ENCODE data around the gene KCNJ10. TPM values are rescaled to one million over a fixed set of nuclear protein-coding genes. Genes with fewer than 3 reads are reported as not detected.
A peak's percentile ranks its signal among the peaks of the same experiment; 100 is the strongest.

The KCNJ10 gene
- 0.08 TPM for total RNA-seq (2021; ENCODE audit: unreplicated experiment)
- not detected for polyA plus RNA-seq (2012; ENCODE audit: insufficient read length)
- Bru-seq, nascent RNA, result percentile 17 among the genes with signal in this experiment
- percentile 19 among the genes with signal in this experiment for BruChase-seq, experiment 1, labeled RNA remaining after a 2-hour chase
- BruChase-seq, experiment 2, labeled RNA remaining after a 6-hour chase, result percentile 22 among the genes with signal in this experiment
- long read RNA-seq, result 0 reads

DNA sequence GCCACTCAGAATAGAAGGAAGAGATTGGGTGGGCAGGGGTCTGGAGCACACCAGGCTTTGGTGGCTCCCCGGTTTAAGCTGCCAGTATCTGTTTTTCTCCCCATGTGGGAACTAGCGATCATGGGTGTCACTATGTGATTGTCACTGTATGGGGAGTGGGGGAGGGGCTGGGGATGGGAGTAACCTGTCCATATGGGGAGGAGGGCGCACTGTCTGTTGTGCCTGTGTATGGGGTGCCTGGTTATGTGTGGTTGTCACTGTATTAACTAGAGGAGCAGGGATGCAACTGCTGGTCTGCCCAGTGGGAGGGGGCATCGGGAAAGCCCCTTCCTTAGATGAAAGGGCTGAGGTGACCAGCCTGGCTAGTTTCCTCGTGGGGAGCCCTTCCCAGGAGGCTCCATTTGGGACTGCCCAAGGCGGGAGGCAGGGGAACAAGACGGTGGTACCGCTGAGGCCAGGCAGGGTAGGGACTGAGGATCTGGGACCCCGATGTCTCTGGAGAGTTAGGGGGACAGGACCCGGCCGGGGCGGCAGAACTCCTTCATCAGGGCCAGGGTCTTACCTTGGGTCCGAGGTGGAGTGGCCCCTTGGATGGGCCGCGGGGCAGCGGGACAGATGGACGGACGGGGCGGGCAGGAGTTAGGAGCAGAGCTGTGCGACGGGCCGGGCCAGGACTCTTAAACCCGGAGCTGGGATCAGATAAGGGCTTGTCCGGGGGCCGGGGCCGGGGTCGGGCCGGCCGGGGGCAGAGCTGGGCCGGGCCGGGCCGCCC, at the start of gene KCNJ10:
KCNJ10 (minus strand) TSS at position 701 of the 772 bp plus-strand sequence. CDS start 27,628 bp downstream, outside the sequence.
- Histone ChIP-seq H3K36me3 (ENCODE audit: control insufficient read depth, insufficient read depth, low read length) (no peaks in the 10 kb centered on the region), H3K4me3 (ENCODE audit: low read depth in 2 of 2, low read length in 2 of 2) (peak within 1 kb of the TSS; percentile 29 to 37), H3K4me1 (ENCODE audit: control insufficient read depth, insufficient read depth, low read length) (no peaks in the 10 kb centered on the region), H3K9me3 (ENCODE audit: control insufficient read depth, insufficient read depth, low read depth, low read length) (no peaks in the 10 kb centered on the region), H3K27ac (ENCODE audit: low read length) (no peak within 1 kb of the TSS), H3K27me3 (ENCODE audit: control insufficient read depth, insufficient read depth, low read length) (peaks cover 15% of the 10 kb centered on the region)
- no peak for TF ChIP-seq SIN3A (IDR thresholded peaks at IDR 0.05; ENCODE audit: borderline replicate concordance, insufficient read depth, low read depth, low read length)
- TF ChIP-seq, protein P1, sequence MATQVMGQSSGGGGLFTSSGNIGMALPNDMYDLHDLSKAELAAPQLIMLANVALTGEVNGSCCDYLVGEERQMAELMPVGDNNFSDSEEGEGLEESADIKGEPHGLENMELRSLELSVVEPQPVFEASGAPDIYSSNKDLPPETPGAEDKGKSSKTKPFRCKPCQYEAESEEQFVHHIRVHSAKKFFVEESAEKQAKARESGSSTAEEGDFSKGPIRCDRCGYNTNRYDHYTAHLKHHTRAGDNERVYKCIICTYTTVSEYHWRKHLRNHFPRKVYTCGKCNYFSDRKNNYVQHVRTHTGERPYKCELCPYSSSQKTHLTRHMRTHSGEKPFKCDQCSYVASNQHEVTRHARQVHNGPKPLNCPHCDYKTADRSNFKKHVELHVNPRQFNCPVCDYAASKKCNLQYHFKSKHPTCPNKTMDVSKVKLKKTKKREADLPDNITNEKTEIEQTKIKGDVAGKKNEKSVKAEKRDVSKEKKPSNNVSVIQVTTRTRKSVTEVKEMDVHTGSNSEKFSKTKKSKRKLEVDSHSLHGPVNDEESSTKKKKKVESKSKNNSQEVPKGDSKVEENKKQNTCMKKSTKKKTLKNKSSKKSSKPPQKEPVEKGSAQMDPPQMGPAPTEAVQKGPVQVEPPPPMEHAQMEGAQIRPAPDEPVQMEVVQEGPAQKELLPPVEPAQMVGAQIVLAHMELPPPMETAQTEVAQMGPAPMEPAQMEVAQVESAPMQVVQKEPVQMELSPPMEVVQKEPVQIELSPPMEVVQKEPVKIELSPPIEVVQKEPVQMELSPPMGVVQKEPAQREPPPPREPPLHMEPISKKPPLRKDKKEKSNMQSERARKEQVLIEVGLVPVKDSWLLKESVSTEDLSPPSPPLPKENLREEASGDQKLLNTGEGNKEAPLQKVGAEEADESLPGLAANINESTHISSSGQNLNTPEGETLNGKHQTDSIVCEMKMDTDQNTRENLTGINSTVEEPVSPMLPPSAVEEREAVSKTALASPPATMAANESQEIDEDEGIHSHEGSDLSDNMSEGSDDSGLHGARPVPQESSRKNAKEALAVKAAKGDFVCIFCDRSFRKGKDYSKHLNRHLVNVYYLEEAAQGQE (IDR thresholded peaks at IDR 0.05; ENCODE audit: insufficient read depth in 1 of 2, low read depth in 2 of 2, low read length in 1 of 2), result no peak
- TF ChIP-seq, protein P2, sequence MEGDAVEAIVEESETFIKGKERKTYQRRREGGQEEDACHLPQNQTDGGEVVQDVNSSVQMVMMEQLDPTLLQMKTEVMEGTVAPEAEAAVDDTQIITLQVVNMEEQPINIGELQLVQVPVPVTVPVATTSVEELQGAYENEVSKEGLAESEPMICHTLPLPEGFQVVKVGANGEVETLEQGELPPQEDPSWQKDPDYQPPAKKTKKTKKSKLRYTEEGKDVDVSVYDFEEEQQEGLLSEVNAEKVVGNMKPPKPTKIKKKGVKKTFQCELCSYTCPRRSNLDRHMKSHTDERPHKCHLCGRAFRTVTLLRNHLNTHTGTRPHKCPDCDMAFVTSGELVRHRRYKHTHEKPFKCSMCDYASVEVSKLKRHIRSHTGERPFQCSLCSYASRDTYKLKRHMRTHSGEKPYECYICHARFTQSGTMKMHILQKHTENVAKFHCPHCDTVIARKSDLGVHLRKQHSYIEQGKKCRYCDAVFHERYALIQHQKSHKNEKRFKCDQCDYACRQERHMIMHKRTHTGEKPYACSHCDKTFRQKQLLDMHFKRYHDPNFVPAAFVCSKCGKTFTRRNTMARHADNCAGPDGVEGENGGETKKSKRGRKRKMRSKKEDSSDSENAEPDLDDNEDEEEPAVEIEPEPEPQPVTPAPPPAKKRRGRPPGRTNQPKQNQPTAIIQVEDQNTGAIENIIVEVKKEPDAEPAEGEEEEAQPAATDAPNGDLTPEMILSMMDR (IDR thresholded peaks at IDR 0.05), result no peak
- no peak for TF ChIP-seq POLR2AphosphoS5 (IDR thresholded peaks at IDR 0.05; ENCODE audit: low read depth, low read length)
- no peak for TF ChIP-seq TCF7L2 (IDR thresholded peaks at IDR 0.05; ENCODE audit: low read depth, low read length)
- CTCF ChIA-PET, result no interaction called here
- BruUV-seq (replicated peaks), result no TSS peak
- ATAC-seq (peak; percentile 75), DNase-seq (ENCODE audit: low read depth, low spot score) (no peak)
- in situ Hi-C loops (cut with HindIII; ENCODE audit: low pct_unique_long_range_greater_than_20kb, low sequenced_read_pairs), result no loop called here
- POLR2A ChIA-PET, result interaction anchor here (0.7 kb wide), 1 partner anchor 11 kb away, joined by 11 read pairs; no protein-coding TSS in a partner anchor
- intact Hi-C loops (cut with micrococcal nuclease; ENCODE audit: unreplicated experiment), result no loop called here

DNA sequence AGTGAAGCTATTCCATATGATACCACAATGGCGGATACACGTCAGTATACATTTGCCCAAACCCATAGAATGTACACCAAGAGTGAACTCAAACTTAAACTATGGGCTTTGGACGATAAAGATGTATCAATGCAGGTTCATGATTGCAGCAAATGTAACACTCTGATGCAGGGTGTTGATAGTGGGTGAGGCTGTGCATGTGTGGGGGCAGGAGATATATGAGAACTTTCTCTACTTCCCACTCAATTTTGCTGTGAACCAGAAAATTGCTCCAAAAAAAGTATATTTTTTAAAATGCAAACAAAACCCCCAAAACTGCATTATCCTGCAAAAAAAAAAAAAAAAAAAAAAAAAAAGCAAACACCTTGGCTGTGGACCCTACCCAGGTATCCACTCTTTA, 49.0 kb upstream of the KCNJ10 start:
- H3K27ac ChIP-seq (ENCODE audit: low read length), result no peak overlapping the region
- CTCF ChIA-PET, result no interaction called here
- ATAC-seq (no peak), DNase-seq (ENCODE audit: low read depth, low spot score) (no peak)
- H3K36me3 ChIP-seq (ENCODE audit: control insufficient read depth, insufficient read depth, low read length), result no peaks in the 10 kb centered on the region
- intact Hi-C loops (cut with micrococcal nuclease; ENCODE audit: unreplicated experiment), result no loop called here
- BruUV-seq (replicated peaks), result no TSS peak
- H3K4me1 ChIP-seq (ENCODE audit: control insufficient read depth, insufficient read depth, low read length), result no peaks in the 10 kb centered on the region
- no peak overlapping the region for H3K4me3 ChIP-seq (ENCODE audit: low read depth in 2 of 2, low read length in 2 of 2)
- TF ChIP-seq, protein P1 (IDR thresholded peaks at IDR 0.05; ENCODE audit: insufficient read depth in 1 of 2, low read depth in 2 of 2, low read length in 1 of 2), result no peak
- TF ChIP-seq TCF7L2 (IDR thresholded peaks at IDR 0.05; ENCODE audit: low read depth, low read length) (no peak), SIN3A (IDR thresholded peaks at IDR 0.05; ENCODE audit: borderline replicate concordance, insufficient read depth, low read depth, low read length) (no peak), POLR2AphosphoS5 (IDR thresholded peaks at IDR 0.05; ENCODE audit: low read depth, low read length) (no peak)
- TF ChIP-seq, protein P2 (IDR thresholded peaks at IDR 0.05), result no peak
- POLR2A ChIA-PET, result no interaction called here
- H3K9me3 ChIP-seq (ENCODE audit: control insufficient read depth, insufficient read depth, low read depth, low read length), result no peaks in the 10 kb centered on the region
- H3K27me3 ChIP-seq (ENCODE audit: control insufficient read depth, insufficient read depth, low read length), result no peaks in the 10 kb centered on the region
- in situ Hi-C loops (cut with HindIII; ENCODE audit: low pct_unique_long_range_greater_than_20kb, low sequenced_read_pairs), result no loop called here
